WERI-Rb-1 (cell line): ENCODE data around the gene ABHD1.

ENCODE experiments used
- DNase-seq: peaks from one replicate; pipeline ENCODE4 v3.0.0-alpha.2; 2020
- H3K27ac ChIP-seq: fragments of 250-450 bp; sonication (Bioruptor Pico); 2 replicates; pipeline ENCODE4 v1.5.1; 2020; ENCODE audit warnings: mild to moderate bottlenecking, moderate library complexity
- H3K27me3 ChIP-seq: fragments of 250-450 bp; sonication (Bioruptor Pico); 2 replicates; pipeline ENCODE4 v1.5.1; 2021; ENCODE audit warnings: mild to moderate bottlenecking, low read depth, moderate library complexity; ENCODE audit not compliant: insufficient read depth, severe bottlenecking
- H3K36me3 ChIP-seq: fragments of 250-450 bp; sonication (Bioruptor Pico); 2 replicates; pipeline ENCODE4 v1.5.1; 2020; ENCODE audit warnings: mild to moderate bottlenecking, moderate library complexity
- H3K4me3 ChIP-seq: 2 replicates; pipeline ENCODE4 v1.5.1; 2011; ENCODE audit warnings: low read depth, mild to moderate bottlenecking, control low read depth, low read length
- H3K9me3 ChIP-seq: fragments of 250-450 bp; sonication (Bioruptor Pico); 2 replicates; pipeline ENCODE4 v1.5.1; 2021; ENCODE audit warnings: mild to moderate bottlenecking, moderate library complexity; ENCODE audit not compliant: severe bottlenecking
- TF ChIP-seq, protein P1 (sequence below): IDR thresholded peaks from 2 replicates; pipeline ENCODE4 v1.5.1; 2011; ENCODE audit warnings: low read depth, mild to moderate bottlenecking, control low read depth, inconsistent platforms, low read length

ABHD1 gene

DNA sequence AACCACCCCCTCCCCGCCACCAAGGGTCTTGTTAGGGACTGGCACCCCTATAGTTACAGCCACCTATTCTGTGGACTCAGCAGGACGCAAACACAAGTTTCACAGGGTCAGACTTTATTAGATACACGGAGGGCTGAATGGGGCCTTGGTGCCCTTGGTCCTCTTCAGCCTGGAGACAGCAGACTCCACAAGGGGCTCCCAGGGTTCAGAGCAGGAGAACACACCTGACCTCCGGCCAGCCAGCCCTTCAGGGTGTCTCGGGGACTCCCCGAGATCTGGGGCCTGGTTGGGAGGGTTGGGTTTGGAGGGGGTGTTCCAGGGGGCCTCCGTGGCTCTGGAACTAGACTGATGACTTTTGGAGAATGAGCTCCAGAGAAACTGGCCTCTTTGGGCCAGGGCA is 13.1 kb downstream of the ABHD1 start:
- no peak for DNase-seq
- TF ChIP-seq, protein P1, sequence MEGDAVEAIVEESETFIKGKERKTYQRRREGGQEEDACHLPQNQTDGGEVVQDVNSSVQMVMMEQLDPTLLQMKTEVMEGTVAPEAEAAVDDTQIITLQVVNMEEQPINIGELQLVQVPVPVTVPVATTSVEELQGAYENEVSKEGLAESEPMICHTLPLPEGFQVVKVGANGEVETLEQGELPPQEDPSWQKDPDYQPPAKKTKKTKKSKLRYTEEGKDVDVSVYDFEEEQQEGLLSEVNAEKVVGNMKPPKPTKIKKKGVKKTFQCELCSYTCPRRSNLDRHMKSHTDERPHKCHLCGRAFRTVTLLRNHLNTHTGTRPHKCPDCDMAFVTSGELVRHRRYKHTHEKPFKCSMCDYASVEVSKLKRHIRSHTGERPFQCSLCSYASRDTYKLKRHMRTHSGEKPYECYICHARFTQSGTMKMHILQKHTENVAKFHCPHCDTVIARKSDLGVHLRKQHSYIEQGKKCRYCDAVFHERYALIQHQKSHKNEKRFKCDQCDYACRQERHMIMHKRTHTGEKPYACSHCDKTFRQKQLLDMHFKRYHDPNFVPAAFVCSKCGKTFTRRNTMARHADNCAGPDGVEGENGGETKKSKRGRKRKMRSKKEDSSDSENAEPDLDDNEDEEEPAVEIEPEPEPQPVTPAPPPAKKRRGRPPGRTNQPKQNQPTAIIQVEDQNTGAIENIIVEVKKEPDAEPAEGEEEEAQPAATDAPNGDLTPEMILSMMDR = no peak
- no peaks in the 10 kb centered on the region for H3K27me3 ChIP-seq

GRCh38 chr2:27137322-27137935 is 13.8 kb downstream of the ABHD1 start:
- H3K36me3 ChIP-seq = peaks cover 3% of the 10 kb centered on the region
- TF ChIP-seq, protein P1 = no peak
- H3K9me3 ChIP-seq = no peaks in the 10 kb centered on the region
- no peak overlapping the region for H3K27ac ChIP-seq
- no peak for DNase-seq
- no peaks in the 10 kb centered on the region for H3K27me3 ChIP-seq
- H3K4me3 ChIP-seq = no peak overlapping the region

More for the DNA sequence above, 13.1 kb downstream of the ABHD1 start:
- no peak overlapping the region for H3K27ac ChIP-seq
- no peak overlapping the region for H3K4me3 ChIP-seq
- no peaks in the 10 kb centered on the region for H3K9me3 ChIP-seq
- H3K36me3 ChIP-seq = peaks cover 10% of the 10 kb centered on the region

DNA sequence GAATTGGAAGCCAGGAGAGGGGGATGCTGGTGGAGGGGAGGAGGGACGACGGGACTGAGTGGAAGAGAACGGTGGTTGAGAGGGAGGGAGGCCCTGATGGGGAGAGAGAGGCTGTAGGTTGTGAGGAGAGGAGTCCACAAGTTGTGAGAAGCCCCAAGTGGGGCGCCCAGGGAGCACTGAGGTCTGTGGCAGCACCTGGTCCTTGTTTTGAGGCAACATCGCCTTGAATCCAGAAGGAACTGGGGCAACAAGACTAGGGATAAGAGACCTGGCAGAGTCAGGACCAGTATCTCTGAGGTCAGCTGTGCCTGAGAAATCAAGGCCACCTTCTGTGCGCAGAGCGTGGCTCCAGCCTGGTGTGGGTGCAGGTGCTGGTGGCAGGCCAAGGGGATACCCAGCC is 14.5 kb downstream of the ABHD1 start:
- Histone ChIP-seq H3K9me3 (peaks cover 6% of the 10 kb centered on the region), H3K36me3 (no peaks in the 10 kb centered on the region; the same call in 1 of the 2 replicates), H3K27me3 (no peaks in the 10 kb centered on the region), H3K27ac (no peak overlapping the region), H3K4me3 (no peak overlapping the region)
- TF ChIP-seq, protein P1 = no peak
- DNase-seq = no peak

- TF ChIP-seq, protein P1 = no peak
- H3K4me3 ChIP-seq = no peak within 1 kb of the TSS
- no peak within 1 kb of the TSS for H3K27ac ChIP-seq
- H3K36me3 ChIP-seq = no peaks in the 10 kb centered on the region
- H3K9me3 ChIP-seq = peaks cover 7% of the 10 kb centered on the region
- H3K27me3 ChIP-seq = no peaks in the 10 kb centered on the region
- no peak for DNase-seq
These were observed 15.7 kb downstream of the ABHD1 start, which contains the start of gene PRR30 for GRCh38 chr2:27139310-27139709. TSS of gene PRR30 (minus strand) at chr2:27139410. CDS start at chr2:27138329, 1,081 bp downstream.

DNA sequence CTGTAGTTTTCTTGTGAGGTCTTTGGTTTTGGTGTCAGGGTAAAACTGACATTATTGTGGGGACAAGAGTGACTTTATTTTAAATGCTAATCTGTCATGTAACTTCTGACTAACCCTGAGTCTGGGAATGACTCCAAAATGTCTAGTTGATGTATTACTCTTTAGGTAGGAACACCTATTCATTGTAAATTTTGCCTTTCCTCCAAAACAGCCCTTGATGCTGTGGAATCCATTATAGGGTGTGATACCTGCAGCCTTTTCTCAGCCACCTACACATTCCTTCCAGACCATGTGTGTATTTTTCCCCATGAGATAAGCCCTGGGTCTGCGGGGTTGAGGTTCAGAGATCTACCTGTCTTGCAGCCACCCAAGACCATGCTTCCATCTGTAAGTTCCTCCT is 19.7 kb downstream of the ABHD1 start:
- Histone ChIP-seq H3K4me3 (no peak overlapping the region), H3K9me3 (peaks cover 7% of the 10 kb centered on the region), H3K36me3 (no peaks in the 10 kb centered on the region), H3K27ac (no peak overlapping the region), H3K27me3 (no peaks in the 10 kb centered on the region)
- DNase-seq = no peak
- TF ChIP-seq, protein P1 = no peak

GRCh38 chr2:27145682-27146081 is 22.1 kb downstream of the ABHD1 start:
- H3K9me3 ChIP-seq = peaks cover 7% of the 10 kb centered on the region
- no peak overlapping the region for H3K4me3 ChIP-seq
- TF ChIP-seq, protein P1 = no peak
- no peaks in the 10 kb centered on the region for H3K36me3 ChIP-seq
- no peaks in the 10 kb centered on the region for H3K27me3 ChIP-seq
- no peak overlapping the region for H3K27ac ChIP-seq
- no peak for DNase-seq
